PC-3 (cell line): Measurements from ENCODE around the gene MTHFR. TPM values are rescaled to one million over a fixed set of nuclear protein-coding genes. Genes with fewer than 3 reads are reported as not detected.
"Not testable (repeated sequence)": the region's sequence is repeated elsewhere in the genome, so short reads cannot be mapped to it uniquely, and the experiment has no call there.

Source experiments
- ATAC-seq: fragments of 200-7000 bp; cut with Tn5 transposase; 2 replicates; pipeline ENCODE4 v1.9.1; 2020; ENCODE audit warnings: mild to moderate bottlenecking, moderate library complexity
- BruUV-seq: library from RNA; stranded (reverse); fragments of 400-500 nt; replicated peaks from 2 replicates; lab custom pipeline; 2021; lab: Mats Ljungman, UMichigan
- CTCF ChIA-PET: fragments of 300-600 bp; sonication (Branson Sonifier 250); formaldehyde crosslinking; loops from one replicate; lab custom pipeline; 2022; ENCODE audit warnings: antibody characterized with exemption; lab: Charles Lee
- POLR2A ChIA-PET: fragments of 300-600 bp; sonication (Branson Sonifier 250); formaldehyde crosslinking; loops from one replicate; lab custom pipeline; 2022; ENCODE audit warnings: antibody characterized with exemption; ENCODE audit not compliant: unreplicated experiment; lab: Charles Lee
- DNase-seq: peaks from one replicate; pipeline ENCODE4 v3.0.0-alpha.2; 2015
- H2AFZ ChIP-seq: fragments of 300-600 bp; sonication (generic); 2 replicates; pipeline ENCODE4 v1.6.0; 2016; ENCODE audit warnings: antibody characterized with exemption, low read length
- H3F3A ChIP-seq: fragments of 300-600 bp; sonication (generic); one replicate; pipeline ENCODE4 v1.6.0; 2017; ENCODE audit warnings: antibody characterized with exemption, low read length, control low read depth, mild to moderate bottlenecking; ENCODE audit not compliant: unreplicated experiment
- H3K27ac ChIP-seq: fragments of 300-600 bp; sonication (generic); 2 replicates; pipeline ENCODE4 v1.5.1; 2016; ENCODE audit warnings: mild to moderate bottlenecking, low read length
- H3K27me3 ChIP-seq: fragments of 300-600 bp; sonication (generic); 2 replicates; pipeline ENCODE4 v1.6.1; 2016; ENCODE audit warnings: low read length, mixed read lengths
- H3K36me3 ChIP-seq: fragments of 300-600 bp; sonication (generic); 2 replicates; pipeline ENCODE4 v1.6.1; 2016; ENCODE audit warnings: low read depth, mixed run types, low read length, mixed read lengths
- H3K4me1 ChIP-seq: fragments of 300-600 bp; sonication (generic); 2 replicates; pipeline ENCODE4 v1.5.1; 2016; ENCODE audit warnings: low read length; ENCODE audit not compliant: insufficient read depth
- H3K4me2 ChIP-seq: fragments of 300-600 bp; sonication (generic); 2 replicates; pipeline ENCODE4 v1.6.0; 2016; ENCODE audit warnings: low read length
- H3K4me3 ChIP-seq: fragments of 300-600 bp; sonication (generic); 2 replicates; pipeline ENCODE4 v1.5.1; 2016; ENCODE audit warnings: mild to moderate bottlenecking, low read length, mixed read lengths
- H3K79me2 ChIP-seq: fragments of 300-600 bp; sonication (generic); 2 replicates; pipeline ENCODE4 v1.6.1; 2017; ENCODE audit warnings: low read length, mixed read lengths
- H3K9ac ChIP-seq: fragments of 300-600 bp; sonication (generic); 2 replicates; pipeline ENCODE4 v1.6.0; 2016; ENCODE audit warnings: mild to moderate bottlenecking, low read length
- H3K9me2 ChIP-seq: fragments of 300-600 bp; sonication (generic); replicated peaks from 2 replicates; pipeline ENCODE4 v1.6.1; 2016; ENCODE audit warnings: mixed run types, low read length, mixed read lengths
- H3K9me3 ChIP-seq: fragments of 300-600 bp; sonication (generic); 2 replicates; pipeline ENCODE4 v1.6.1; 2016; ENCODE audit warnings: low read length, mixed read lengths
- H4K20me1 ChIP-seq: fragments of 300-600 bp; sonication (generic); 2 replicates; pipeline ENCODE4 v1.6.1; 2016; ENCODE audit warnings: low read length, mixed read lengths
- CTCF ChIP-seq: fragments of 300-600 bp; sonication (generic); conservative IDR thresholded peaks from 2 replicates; pipeline ENCODE4 v1.5.1; 2017; ENCODE audit warnings: antibody characterized with exemption, low read depth, mild to moderate bottlenecking, low read length
- EZH2 ChIP-seq: fragments of 300-600 bp; sonication (generic); IDR thresholded peaks from one replicate; pipeline ENCODE4 v1.6.1; 2017; ENCODE audit warnings: antibody characterized with exemption, mild to moderate bottlenecking, low read length; ENCODE audit not compliant: unreplicated experiment
- EZH2phosphoT487 ChIP-seq: fragments of 300-600 bp; sonication (generic); IDR thresholded peaks from 2 replicates; pipeline ENCODE4 v1.6.1; 2018; ENCODE audit warnings: mild to moderate bottlenecking, antibody characterized with exemption, low read length, borderline replicate concordance
- intact Hi-C: fragments of 100-400 bp; cut with micrococcal nuclease; formaldehyde crosslinking; loops from 2 replicates; pipeline ENCODE4 v1.9.0; 2023
- total RNA-seq: library from RNA; depleted of rRNA; stranded (reverse); fragments of >200 nt; gene quantifications from 2 replicates; pipeline ENCODE4 v1.2.3, GENCODE V29; 2014

The MTHFR gene
- total RNA-seq, 1 experiment from 2014 or later = 13.2 TPM

- Histone ChIP-seq H3K27ac (peak overlapping the region; percentile 91), H2AFZ (peak overlapping the region; percentile 80; the same call in 1 of the 2 replicates), H3K4me1 (peaks cover 50% of the 10 kb centered on the region), H3K79me2 (peaks cover 22% of the 10 kb centered on the region), H3F3A (no peaks in the 10 kb centered on the region), H3K36me3 (no peaks in the 10 kb centered on the region; the same call in 1 of the 2 replicates), H3K4me3 (peak overlapping the region; percentile 83), H3K27me3 (no peaks in the 10 kb centered on the region), H3K4me2 (peak overlapping the region; percentile 89), H3K9ac (peak overlapping the region; percentile 82), H3K9me2 (no peaks in the 10 kb centered on the region), H3K9me3 (no peaks in the 10 kb centered on the region), H4K20me1 (no peaks in the 10 kb centered on the region)
- ChIA-PET CTCF (no interaction called here), POLR2A (no interaction called here)
- BruUV-seq = no TSS peak
- DNase-seq = peak; percentile 12
- no peak for ATAC-seq
- TF ChIP-seq CTCF = no peak
- no peak for TF ChIP-seq EZH2phosphoT487
- TF ChIP-seq EZH2 = no peak
- intact Hi-C loops = loop anchor here (1.0 to 5.0 kb wide), 2 partner anchors 18 to 68 kb away; partner anchors contain the start of gene AGTRAP
Observed at GRCh38 chr1:11804666-11805421, 920 bp downstream of the MTHFR start.

- H2AFZ ChIP-seq = peak overlapping the region; percentile 58; the same call in 1 of the 2 replicates
- not testable (repeated sequence) for H4K20me1 ChIP-seq, H3K9ac ChIP-seq, H3K9me3 ChIP-seq, ATAC-seq, H3K36me3 ChIP-seq, H3K9me2 ChIP-seq, BruUV-seq, H3K27me3 ChIP-seq, DNase-seq, H3F3A ChIP-seq
- H3K27ac ChIP-seq = peak overlapping the region; percentile 91; the same call in 1 of the 2 replicates
- ChIA-PET CTCF (interaction anchor here (0.8 kb wide), 1 partner anchor 162 kb away, joined by 3 read pairs; no protein-coding TSS in a partner anchor), POLR2A (interaction anchor here (0.5 to 1.4 kb wide), 2 partner anchors 13 to 97 kb away, joined by 4 to 15 read pairs; no protein-coding TSS in a partner anchor)
- peaks cover 50% of the 10 kb centered on the region for H3K4me1 ChIP-seq
- peaks cover 22% of the 10 kb centered on the region for H3K79me2 ChIP-seq
- intact Hi-C loops = loop anchor here (2.0 kb wide), 1 partner anchor 17 kb away; no protein-coding TSS in a partner anchor
- peak overlapping the region; percentile 60 for H3K4me3 ChIP-seq
- H3K4me2 ChIP-seq = peak overlapping the region; percentile 89
Observed at GRCh38 chr1:11803924-11804665, 1.7 kb downstream of the MTHFR start.
